Left kidney (tissue), 2 donors: ENCODE measurements around the gene GNB3. TPM values are rescaled to one million over a fixed set of nuclear protein-coding genes. Genes with fewer than 3 reads are reported as not detected.

Experiments
- DNase-seq: peaks from one replicate; pipeline ENCODE4 v3.0.0-alpha.2; 2013
- polyA plus RNA-seq: library from polyadenylated mRNA; unstranded; fragments of 120-200 nt; gene quantifications from one replicate; pipeline ENCODE4 v1.2.1, GENCODE V29; 2013; ENCODE audit not compliant: insufficient read length

GNB3 gene
- polyA plus RNA-seq, 1 donor: 13.3 TPM

GRCh38 chr12:6837370-6838060, 3.2 kb upstream of the GNB3 start:
- no peak for DNase-seq

GRCh38 chr12:6838854-6839253, 1.9 kb upstream of the GNB3 start:
- no peak for DNase-seq

- no peak for DNase-seq
These were observed 1.1 kb upstream of the GNB3 start for GRCh38 chr12:6839482-6840201.

- no peak for DNase-seq
These were observed 395 bp upstream of the GNB3 start for GRCh38 chr12:6840330-6840729.

- no peak for DNase-seq
These were observed 1.4 kb downstream of the GNB3 start for GRCh38 chr12:6842075-6842474.

GRCh38 chr12:6843118-6843902, 2.6 kb downstream of the GNB3 start:
- DNase-seq: no peak

GRCh38 chr12:6845395-6845794, 4.7 kb downstream of the GNB3 start:
- no peak for DNase-seq

- no peak for DNase-seq
These were observed 5.7 kb downstream of the GNB3 start for GRCh38 chr12:6846316-6846869.

- no peak for DNase-seq
These were observed 7.0 kb downstream of the GNB3 start for GRCh38 chr12:6847676-6848075.

- DNase-seq: no peak
These were observed 8.7 kb downstream of the GNB3 start for GRCh38 chr12:6849427-6849826.

- no peak for DNase-seq
These were observed 9.3 kb downstream of the GNB3 start for GRCh38 chr12:6849976-6850560.

- no peak for DNase-seq
These were observed 10.0 kb downstream of the GNB3 start for GRCh38 chr12:6850796-6851152.

GRCh38 chr12:6851153-6851920, 10.6 kb downstream of the GNB3 start, which contains the start of gene CDCA3:
TSS of gene CDCA3 (minus strand) at chr12:6851286. CDS start at chr12:6850952, 334 bp downstream.
- DNase-seq: peak; percentile 95

- DNase-seq: peak; percentile 99
These were observed 11.4 kb downstream of the GNB3 start, which contains the start of gene USP5 for GRCh38 chr12:6851921-6852650. TSS of gene USP5 (plus strand) at chr12:6852150. CDS start at chr12:6852180, 30 bp downstream.

GRCh38 chr12:6852651-6853354, 12.1 kb downstream of the GNB3 start:
- no peak for DNase-seq

GRCh38 chr12:6853626-6854025, 12.9 kb downstream of the GNB3 start:
- DNase-seq: no peak

GRCh38 chr12:6854036-6854435, 13.3 kb downstream of the GNB3 start:
- no peak for DNase-seq

- DNase-seq: no peak
These were observed 14.6 kb downstream of the GNB3 start for GRCh38 chr12:6855322-6855721.

GRCh38 chr12:6858799-6859198, 18.1 kb downstream of the GNB3 start:
- no peak for DNase-seq

- no peak for DNase-seq
These were observed 19.4 kb downstream of the GNB3 start for GRCh38 chr12:6860116-6860515.
